H9 (cell line): ENCODE results near the gene ARHGEF7. TPM values are rescaled to one million over a fixed set of nuclear protein-coding genes. Genes with fewer than 3 reads are reported as not detected.
A peak's percentile ranks its signal among the peaks of the same experiment; 100 is the strongest.

Experiments used
- DNase-seq: peaks from one replicate; pipeline ENCODE4 v3.0.0-alpha.2; 2017
- H2AFZ ChIP-seq: one replicate; pipeline ENCODE4 v1.6.1; 2013; ENCODE audit warnings: mild to moderate bottlenecking, low read length, control low read depth, moderate library complexity
- H2AK5ac ChIP-seq: 2 replicates; pipeline ENCODE4 v1.6.1; 2013; ENCODE audit warnings: low read length, control low read depth, mixed read lengths; ENCODE audit not compliant: insufficient read length
- H2BK120ac ChIP-seq: one replicate; pipeline ENCODE4 v1.6.1; 2013; ENCODE audit warnings: low read depth, mild to moderate bottlenecking, low read length, control low read depth, inconsistent platforms; ENCODE audit not compliant: poor library complexity, severe bottlenecking
- H2BK12ac ChIP-seq: 2 replicates; pipeline ENCODE4 v1.6.1; 2013; ENCODE audit warnings: low read length, control low read depth, mixed read lengths, low read depth; ENCODE audit not compliant: insufficient read length
- H2BK15ac ChIP-seq: 2 replicates; pipeline ENCODE4 v1.6.1; 2013; ENCODE audit warnings: low read depth, low read length, control low read depth
- H2BK20ac ChIP-seq: one replicate; pipeline ENCODE4 v1.6.1; 2013; ENCODE audit warnings: low read depth, mild to moderate bottlenecking, low read length, control low read depth, inconsistent platforms; ENCODE audit not compliant: poor library complexity, severe bottlenecking
- H2BK5ac ChIP-seq: 2 replicates; pipeline ENCODE4 v1.6.1; 2013; ENCODE audit warnings: low read length, control low read depth, mixed read lengths; ENCODE audit not compliant: insufficient read length
- H3K14ac ChIP-seq: 2 replicates; pipeline ENCODE4 v1.6.1; 2013; ENCODE audit warnings: low read length, control low read depth; ENCODE audit not compliant: insufficient read depth
- H3K18ac ChIP-seq: 2 replicates; pipeline ENCODE4 v1.6.1; 2013; ENCODE audit warnings: low read depth, mild to moderate bottlenecking, mixed read lengths, low read length, control low read depth; ENCODE audit not compliant: insufficient read length
- H3K23ac ChIP-seq: 2 replicates; pipeline ENCODE4 v1.6.1; 2013; ENCODE audit warnings: low read length, control low read depth, mixed read lengths, low read depth; ENCODE audit not compliant: insufficient read length
- H3K23me2 ChIP-seq: 2 replicates; pipeline ENCODE4 v1.6.1; 2013; ENCODE audit warnings: low read depth, mild to moderate bottlenecking, mixed read lengths, low read length, control low read depth; ENCODE audit not compliant: insufficient read length, poor library complexity, severe bottlenecking
- H3K27ac ChIP-seq: 2 replicates; pipeline ENCODE4 v1.5.1; 2013; ENCODE audit warnings: low read length, control low read depth, mixed read lengths, low read depth; ENCODE audit not compliant: insufficient read length
- H3K27me3 ChIP-seq: 2 replicates; pipeline ENCODE4 v1.6.1; 2013; ENCODE audit warnings: low read length, control low read depth, inconsistent platforms; ENCODE audit not compliant: insufficient read depth
- H3K4ac ChIP-seq: 2 replicates; pipeline ENCODE4 v1.6.1; 2013; ENCODE audit warnings: low read depth, mild to moderate bottlenecking, control low read depth, inconsistent platforms, low read length, moderate library complexity
- H3K4me1 ChIP-seq: 2 replicates; pipeline ENCODE4 v1.6.1; 2013; ENCODE audit warnings: low read length, control low read depth, inconsistent platforms; ENCODE audit not compliant: insufficient read depth
- H3K4me2 ChIP-seq: 2 replicates; pipeline ENCODE4 v1.6.1; 2013; ENCODE audit warnings: low read length, control low read depth, mixed read lengths; ENCODE audit not compliant: insufficient read length, insufficient read depth
- H3K56ac ChIP-seq: 2 replicates; pipeline ENCODE4 v1.6.1; 2013; ENCODE audit warnings: low read depth, mild to moderate bottlenecking, mixed read lengths, low read length, control low read depth; ENCODE audit not compliant: insufficient read length
- H3K79me1 ChIP-seq: 2 replicates; pipeline ENCODE4 v1.6.1; 2013; ENCODE audit warnings: low read depth, mild to moderate bottlenecking, moderate library complexity, low read length, control low read depth, inconsistent platforms; ENCODE audit not compliant: insufficient read depth, poor library complexity, severe bottlenecking
- H3K79me2 ChIP-seq: 2 replicates; pipeline ENCODE4 v1.6.1; 2013; ENCODE audit warnings: low read length, control low read depth, inconsistent platforms; ENCODE audit not compliant: insufficient read depth
- H3K9ac ChIP-seq: 2 replicates; pipeline ENCODE4 v1.6.1; 2013; ENCODE audit warnings: low read length, control low read depth, mixed read lengths; ENCODE audit not compliant: insufficient read length; ENCODE audit errors: extremely low read depth
- H3K9me3 ChIP-seq: one replicate; pipeline ENCODE4 v1.6.1; 2013; ENCODE audit warnings: low read depth, low read length, inconsistent platforms; ENCODE audit not compliant: control insufficient read depth
- H3T11ph ChIP-seq: one replicate; pipeline ENCODE4 v1.6.1; 2013; ENCODE audit warnings: mild to moderate bottlenecking, low read length, control low read depth, inconsistent platforms
- H4K20me1 ChIP-seq: one replicate; pipeline ENCODE4 v1.6.1; 2013; ENCODE audit not compliant: control insufficient read depth, insufficient read length, insufficient read depth
- H4K5ac ChIP-seq: 2 replicates; pipeline ENCODE4 v1.6.1; 2013; ENCODE audit warnings: low read depth, mild to moderate bottlenecking, mixed read lengths, low read length, control low read depth; ENCODE audit not compliant: insufficient read length
- H4K8ac ChIP-seq: replicated peaks from 2 replicates; pipeline ENCODE4 v1.6.1; 2013; ENCODE audit warnings: low read length, control low read depth, mixed read lengths, low read depth; ENCODE audit not compliant: insufficient read length
- H4K91ac ChIP-seq: 2 replicates; pipeline ENCODE4 v1.6.1; 2013; ENCODE audit warnings: low read depth, mild to moderate bottlenecking, moderate library complexity, mixed read lengths, low read length, control low read depth; ENCODE audit not compliant: insufficient read length
- H3K27ac Mint-ChIP-seq, 3 experiments: 2 replicates in 2 of 3; 3 replicates in 1 of 3; pipeline ENCODE4 v1.8.0; 2020 to 2021; ENCODE audit warnings: mixed read lengths in 3 of 3, mild to moderate bottlenecking in 1 of 3, moderate library complexity in 1 of 3
- H3K27me3 Mint-ChIP-seq: 2 replicates; pipeline ENCODE4 v1.8.0; 2021; ENCODE audit warnings: low read depth, mild to moderate bottlenecking, moderate library complexity, mixed read lengths
- H3K36me3 Mint-ChIP-seq, 3 experiments: 2 replicates in 2 of 3; 3 replicates in 1 of 3; pipeline ENCODE4 v1.8.0; 2020 to 2021; ENCODE audit warnings: low read depth in 3 of 3, mixed read lengths in 3 of 3; ENCODE audit not compliant: insufficient read depth in 1 of 3
- H3K4me1 Mint-ChIP-seq, 2 experiments: 2 replicates each; pipeline ENCODE4 v1.8.0; 2020; ENCODE audit warnings: mixed read lengths in 2 of 2
- H3K4me3 Mint-ChIP-seq, 2 experiments: 2 replicates in 1 of 2; 3 replicates in 1 of 2; pipeline ENCODE4 v1.8.0; 2020 to 2021; ENCODE audit warnings: mild to moderate bottlenecking in 2 of 2, mixed read lengths in 2 of 2, moderate library complexity in 1 of 2
- H3K9me3 Mint-ChIP-seq, 2 experiments: 2 replicates in 1 of 2; 3 replicates in 1 of 2; pipeline ENCODE4 v1.8.0; 2020; ENCODE audit warnings: mild to moderate bottlenecking in 2 of 2, mixed read lengths in 2 of 2, moderate library complexity in 1 of 2
- CTCF ChIP-seq: fragments of 200-600 bp; sonication (generic); conservative IDR thresholded peaks from 3 replicates; pipeline ENCODE4 v1.8.0; 2021; ENCODE audit warnings: antibody characterized with exemption, mild to moderate bottlenecking
- WGBS: extraction: QIAGEN DNeasy Blood & Tissue Kit; methylation state at CpG from one replicate; pipeline ENCODE4 v1.1.7; 2013; ENCODE audit warnings: missing lambda C conversion rate, low lambda C conversion rate, mixed read lengths; ENCODE audit not compliant: insufficient read length; ENCODE audit errors: extremely low coverage; 5-methylcytosine and 5-hydroxymethylcytosine counted together
- total RNA-seq: library from RNA; stranded (reverse); gene quantifications from 2 replicates; pipeline ENCODE4 v1.2.1, GENCODE V29; 2021

Gene ARHGEF7
- total RNA-seq, 1 experiment from 2014 or later = 51.9 TPM

GRCh38 chr13:111319998-111320911 is 205.1 kb downstream of the ARHGEF7 start, which contains the start of gene TEX29:
TEX29 (plus strand) TSS chr13:111320642; CDS start chr13:111320891, 249 bp downstream.
- Histone ChIP-seq H4K5ac (no peak within 1 kb of the TSS), H3K9ac (no peak within 1 kb of the TSS), H3K9me3 (no peaks in the 10 kb centered on the region), H3K18ac (no peak within 1 kb of the TSS), H2BK120ac (no peak within 1 kb of the TSS), H4K8ac (no peak within 1 kb of the TSS), H3K79me2 (no peaks in the 10 kb centered on the region), H3K4me1 (no peaks in the 10 kb centered on the region), H2AFZ (no peak within 1 kb of the TSS), H3K27ac (no peak within 1 kb of the TSS), H2BK5ac (no peak within 1 kb of the TSS), H2BK20ac (no peak within 1 kb of the TSS), H2BK12ac (no peak within 1 kb of the TSS), H3K23ac (no peak within 1 kb of the TSS), H3K23me2 (no peaks in the 10 kb centered on the region), H3K56ac (no peak within 1 kb of the TSS), H3T11ph (no peak within 1 kb of the TSS), H4K20me1 (no peaks in the 10 kb centered on the region), H3K79me1 (no peaks in the 10 kb centered on the region), H2BK15ac (no peak within 1 kb of the TSS), H3K27me3 (no peaks in the 10 kb centered on the region), H2AK5ac (no peak within 1 kb of the TSS), H4K91ac (no peak within 1 kb of the TSS), H3K14ac (no peak within 1 kb of the TSS), H3K4me2 (no peak within 1 kb of the TSS), H3K4ac (no peak within 1 kb of the TSS)
- peak; percentile 30 for DNase-seq
- Mint-ChIP-seq H3K9me3 (no peaks in the 10 kb centered on the region), H3K27me3 (no peaks in the 10 kb centered on the region), H3K36me3 (no peaks in the 10 kb centered on the region; a peak in 2 of 7 replicates), H3K4me1 (peaks cover 12 to 14% of the 10 kb centered on the region in 2 experiments), H3K4me3 (no peak within 1 kb of the TSS), H3K27ac (peak within 1 kb of the TSS in 1 of 3 experiments; percentile 49; a peak in 2 of 7 replicates)
- no CpG with 5 or more reads among the region's 35 CpGs for WGBS
- no peak for TF ChIP-seq CTCF
